ENCODE data around the gene FAM53B.

GRCh38 chr10:124746992-124747391 is 2.8 kb upstream of the FAM53B start:
- TF ChIP-seq ZNF558 (tag by site-specific recombination; IDR thresholded peaks at IDR 0.05) (no peak), GLI4 (tag by site-specific recombination; IDR thresholded peaks at IDR 0.05) (no peak), FEZF1 (tag by site-specific recombination; IDR thresholded peaks at IDR 0.05) (no peak), ZEB2 (tag by site-specific recombination; IDR thresholded peaks at IDR 0.05) (no peak), OSR2 (tag by site-specific recombination; IDR thresholded peaks at IDR 0.05) (no peak), MZF1 (tag by site-specific recombination; IDR thresholded peaks at IDR 0.05; ENCODE audit: borderline replicate concordance) (no peak), ZNF549 (tag by site-specific recombination; IDR thresholded peaks at IDR 0.05) (no peak), HOXA7 (CRISPR knock-in tag; IDR thresholded peaks at IDR 0.05; ENCODE audit: borderline replicate concordance) (no peak), ZNF302 (tag by site-specific recombination; IDR thresholded peaks at IDR 0.05; ENCODE audit: low read depth) (no peak), ZBTB20 (tag by site-specific recombination; IDR thresholded peaks at IDR 0.05) (no peak), GLI2 (tag by site-specific recombination; IDR thresholded peaks at IDR 0.05; ENCODE audit: borderline replicate concordance, low read depth) (no peak), CTCF (tag by site-specific recombination; IDR thresholded peaks at IDR 0.05) (no peak), ZNF610 (tag by site-specific recombination; IDR thresholded peaks at IDR 0.05; ENCODE audit: borderline replicate concordance) (no peak)
